Left colon (tissue), 2 donors: ENCODE results near the gene COL13A1. TPM values are rescaled to one million over a fixed set of nuclear protein-coding genes. Genes with fewer than 3 reads are reported as not detected.
A peak's percentile ranks its signal among the peaks of the same experiment; 100 is the strongest.

Experiments
- ATAC-seq: fragments of 200-7000 bp; cut with Tn5 transposase; one replicate; pipeline ENCODE4 v1.9.1; 2020; ENCODE audit warnings: mild to moderate bottlenecking, moderate library complexity
- DNase-seq, 2 donors: peaks; one replicate each; pipeline ENCODE4 v3.0.0-alpha.2; 2020
- intact Hi-C, 2 donors: fragments of 100-400 bp; cut with DNase I in 1 of 2; cut with micrococcal nuclease in 1 of 2; formaldehyde crosslinking; loops; one replicate each; pipeline versions ENCODE4 v1.11.2 to v1.14.0; 2022; cut with DNase I, micrococcal nuclease
- total RNA-seq, 2 donors: library from RNA; stranded (reverse); fragmentation: NEBNext Ultra II Directional; extraction: Animal tissue kit (Norgen Biotek cat#: 25700); gene quantifications; one replicate each; pipeline ENCODE4 v1.2.1, GENCODE V29; 2021
- donor health status: DM: no; HTN: no; CAD: no.
- donor health status: DM: yes; HTN: yes; CAD: no.

The COL13A1 gene
- total RNA-seq, 2 donors from 2014 or later: 0.70 to 1.4 TPM

DNA sequence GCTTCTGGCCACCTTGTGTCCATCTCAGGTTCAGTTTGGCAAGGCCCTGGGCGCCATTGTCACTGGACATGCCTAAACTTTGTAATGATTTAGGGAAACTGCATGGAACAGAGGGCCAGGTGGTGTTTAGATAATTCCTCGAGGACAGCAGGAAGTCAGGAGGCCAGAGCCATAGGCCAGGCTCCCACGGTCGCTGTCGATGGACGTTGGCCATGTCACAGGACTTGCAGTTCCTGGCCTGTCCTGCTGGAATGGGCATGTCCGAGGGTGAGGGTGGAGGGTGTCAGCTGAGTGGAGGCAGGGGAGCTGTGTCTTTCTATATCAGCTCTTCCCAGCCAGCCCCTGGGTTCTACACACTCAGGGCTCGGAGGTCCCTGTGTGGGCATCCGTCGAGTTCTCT, 143.1 kb downstream of the COL13A1 start:
- ATAC-seq: no peak
- no peak for DNase-seq
- intact Hi-C loops: no loop called here

DNA sequence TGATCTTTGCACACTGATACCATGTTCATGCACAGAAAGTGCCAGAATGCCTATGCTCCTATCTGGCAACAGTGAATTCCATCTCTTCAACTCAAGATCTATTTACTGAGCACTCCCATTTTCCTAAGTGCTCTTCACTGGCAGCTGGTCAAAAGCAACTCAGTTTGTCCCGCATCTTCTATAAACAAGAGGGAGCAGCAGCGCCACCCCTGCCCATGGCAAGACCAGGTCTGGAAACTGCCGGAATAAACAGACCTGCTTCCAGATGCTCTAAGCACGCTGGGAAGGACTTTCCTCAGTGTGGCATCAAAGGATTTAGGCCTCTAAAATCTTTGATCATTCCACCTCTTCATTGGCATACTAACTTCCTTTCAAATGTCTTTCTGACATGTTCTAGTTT, 146.6 kb downstream of the COL13A1 start:
- ATAC-seq (no peak), DNase-seq (no peak)
- intact Hi-C loops: no loop called here

DNA sequence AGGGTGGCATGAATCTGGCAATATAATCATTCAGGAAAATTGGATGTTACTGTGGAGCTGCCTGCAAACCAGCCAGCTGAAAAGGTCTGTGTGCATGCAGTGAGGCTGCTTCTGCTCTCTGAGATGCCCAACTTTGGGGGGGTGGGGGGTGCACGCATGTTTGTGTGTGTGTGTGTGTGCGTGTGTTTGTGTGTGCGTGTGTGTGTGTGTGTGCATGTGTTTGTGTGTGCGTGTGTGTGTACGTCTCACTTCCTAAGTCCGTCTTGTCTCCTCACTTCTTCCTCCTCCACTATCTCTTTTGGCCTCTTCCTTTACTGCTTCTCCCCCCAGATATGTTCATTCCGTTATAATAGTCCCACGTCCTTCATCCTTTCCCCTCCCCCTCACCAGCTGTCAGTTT, 148.1 kb downstream of the COL13A1 start:
- intact Hi-C loops: no loop called here
- DNase-seq (no peak), ATAC-seq (no peak)

DNA sequence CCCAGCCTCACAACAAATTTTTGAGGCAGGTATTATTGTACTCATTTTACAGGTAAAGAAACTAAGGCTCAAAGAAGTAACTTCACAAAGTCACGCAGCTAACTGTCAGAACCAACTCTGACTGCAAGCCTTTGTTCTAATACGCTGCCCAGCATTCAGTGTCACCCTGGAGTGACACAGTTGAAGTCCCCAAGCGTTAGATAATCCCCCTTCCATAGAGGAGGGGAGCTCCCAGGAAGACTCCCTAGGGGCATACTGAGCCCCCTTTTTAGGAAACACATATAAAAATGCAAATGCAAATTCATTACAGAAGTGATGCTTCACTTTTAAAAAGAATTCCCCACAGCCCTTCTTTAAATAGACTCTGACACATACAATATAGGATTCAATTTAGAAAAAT, 150.0 kb downstream of the COL13A1 start:
- DNase-seq: no peak
- intact Hi-C loops: no loop called here
- no peak for ATAC-seq

DNA sequence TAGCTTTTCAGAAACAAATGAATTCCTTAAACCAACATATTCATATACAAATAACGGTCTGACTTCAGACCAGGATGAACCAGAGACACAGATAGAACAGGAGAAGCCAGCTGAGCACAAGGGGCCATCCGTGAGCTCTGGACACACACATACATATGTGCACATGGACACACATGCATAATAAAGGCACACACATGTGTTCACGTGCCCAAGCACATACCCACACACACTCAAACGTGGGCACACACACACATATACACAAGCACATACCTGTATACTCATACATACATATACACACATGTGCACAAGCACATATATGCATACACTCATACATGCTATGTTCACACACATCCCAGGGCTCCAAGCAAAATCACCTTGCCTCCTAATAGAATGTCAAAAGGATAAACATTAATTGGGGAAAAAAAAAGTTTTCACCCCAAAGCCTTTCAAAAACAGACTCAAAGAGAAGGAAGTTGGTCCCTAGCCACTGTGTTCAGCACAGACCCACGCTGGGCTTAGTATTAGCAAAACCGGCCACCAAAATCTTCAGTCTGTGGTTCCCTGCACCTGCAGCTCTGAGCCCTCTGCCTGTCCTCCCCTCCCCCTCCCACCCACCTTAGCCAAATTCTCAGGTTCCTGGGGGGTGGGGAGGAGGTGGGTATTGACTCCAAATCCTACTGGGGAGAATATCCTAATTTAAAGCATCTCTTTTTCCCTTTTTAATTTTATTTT, 150.5 kb downstream of the COL13A1 start:
- intact Hi-C loops: no loop called here
- no peak for DNase-seq
- ATAC-seq: no peak

DNA sequence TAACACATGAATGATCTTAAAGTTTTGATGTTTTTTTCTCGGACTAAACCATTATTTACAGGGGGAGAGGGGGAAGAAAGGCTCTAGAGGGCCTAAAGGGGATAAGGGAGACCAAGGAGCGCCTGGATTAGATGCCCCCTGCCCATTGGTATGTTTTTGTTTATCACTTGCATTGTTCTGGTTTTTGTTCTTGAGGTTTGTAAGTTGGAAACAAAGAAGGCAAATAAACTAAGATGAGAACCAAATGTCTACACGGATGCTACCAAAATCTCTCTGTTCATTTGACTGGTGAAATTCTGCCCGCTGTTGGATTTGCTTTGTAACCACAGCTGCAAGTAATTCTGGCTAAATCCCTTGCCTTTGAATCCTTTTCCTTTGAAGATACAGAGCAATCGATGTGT, 151.1 kb downstream of the COL13A1 start:
- DNase-seq (no peak), ATAC-seq (no peak)
- intact Hi-C loops: no loop called here

DNA sequence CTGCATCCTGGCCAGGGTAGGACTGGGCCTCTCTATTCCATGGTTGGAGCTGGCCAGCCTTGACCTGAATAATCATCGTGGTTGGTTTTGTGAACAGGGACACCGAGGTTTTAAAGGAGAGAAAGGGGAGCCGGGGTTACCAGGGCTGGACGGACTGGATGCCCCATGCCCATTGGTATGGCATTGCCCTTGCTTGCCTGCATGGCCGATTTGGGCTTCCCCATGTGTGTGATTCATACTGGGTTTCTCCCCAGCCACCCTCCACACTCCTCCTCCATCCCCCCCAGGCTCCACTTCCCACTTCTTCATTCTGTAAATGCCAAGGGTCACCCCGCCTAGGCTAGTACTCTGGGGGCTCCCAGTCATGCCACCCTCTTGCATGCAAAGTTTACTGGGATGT, 152.1 kb downstream of the COL13A1 start:
- no peak for DNase-seq
- no peak for ATAC-seq
- intact Hi-C loops: no loop called here

DNA sequence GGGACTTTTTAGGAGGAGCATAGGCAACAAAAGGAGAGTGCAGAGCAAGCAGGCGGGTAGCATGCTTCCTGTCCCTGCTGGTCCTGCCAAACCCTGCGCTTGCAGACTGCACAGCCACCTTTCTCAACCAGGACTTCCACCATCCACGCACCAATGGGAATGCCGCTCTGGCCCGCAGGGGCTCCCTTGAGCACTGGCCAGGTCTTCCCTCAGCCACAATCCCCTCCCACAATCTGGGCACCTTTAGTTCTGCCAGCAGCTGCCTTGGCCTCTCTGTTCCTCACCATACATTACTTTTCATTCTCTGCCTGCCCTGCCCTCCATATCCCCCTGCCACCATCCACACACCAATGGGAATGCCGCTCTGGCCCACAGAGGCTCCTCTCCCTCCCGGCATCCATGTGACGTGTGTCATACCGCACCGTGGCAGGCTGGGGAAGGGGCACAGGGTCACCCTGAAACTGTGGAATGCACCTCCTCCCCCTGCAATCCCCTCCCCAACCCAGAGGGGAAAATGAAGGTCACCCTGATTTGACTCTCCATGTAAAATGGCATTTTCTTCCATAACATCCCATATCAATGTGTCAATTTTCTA, 153.6 kb downstream of the COL13A1 start:
- DNase-seq (no peak), ATAC-seq (no peak)
- intact Hi-C loops: no loop called here

DNA sequence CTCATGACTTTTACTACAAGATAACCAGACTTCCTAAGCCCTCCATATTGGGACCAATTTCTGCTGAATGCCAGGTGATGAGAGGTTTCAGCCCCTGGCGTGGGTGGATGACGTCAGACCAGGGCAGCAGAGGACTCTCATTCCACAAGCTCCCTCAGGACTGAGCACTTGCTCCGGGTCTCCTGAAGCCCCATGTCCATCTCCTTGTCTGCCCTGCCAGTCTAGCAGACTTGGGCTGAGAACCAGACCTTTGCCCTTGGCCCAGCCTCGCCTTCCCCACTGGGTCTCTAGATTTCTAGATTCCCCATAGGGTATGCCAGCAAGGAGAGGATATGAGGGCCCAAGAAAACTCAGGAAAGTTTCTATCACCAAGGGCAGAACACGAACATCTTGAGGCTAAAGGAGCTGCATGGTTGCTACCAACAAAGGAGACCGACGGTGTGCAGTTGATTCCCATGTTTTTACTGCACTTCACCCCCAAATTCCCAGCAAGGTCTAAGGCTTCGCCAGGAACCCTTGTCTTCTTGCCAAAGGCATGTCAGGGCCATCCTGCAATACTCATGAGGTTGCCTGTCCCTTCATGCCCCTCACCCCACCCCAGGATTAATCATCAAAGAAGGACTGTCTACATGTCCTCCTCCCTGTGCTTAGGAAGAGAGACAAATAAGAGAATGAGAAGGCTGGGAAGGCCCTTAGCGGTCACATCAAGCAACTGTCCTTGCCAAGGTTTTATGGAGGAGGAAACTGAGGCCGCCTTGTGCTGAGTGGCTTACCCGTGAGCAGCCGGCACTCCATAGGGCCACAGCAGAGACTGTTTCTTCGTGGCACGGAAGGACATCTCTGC, 154.4 kb downstream of the COL13A1 start:
- no peak for DNase-seq
- intact Hi-C loops: no loop called here
- ATAC-seq: no peak

DNA sequence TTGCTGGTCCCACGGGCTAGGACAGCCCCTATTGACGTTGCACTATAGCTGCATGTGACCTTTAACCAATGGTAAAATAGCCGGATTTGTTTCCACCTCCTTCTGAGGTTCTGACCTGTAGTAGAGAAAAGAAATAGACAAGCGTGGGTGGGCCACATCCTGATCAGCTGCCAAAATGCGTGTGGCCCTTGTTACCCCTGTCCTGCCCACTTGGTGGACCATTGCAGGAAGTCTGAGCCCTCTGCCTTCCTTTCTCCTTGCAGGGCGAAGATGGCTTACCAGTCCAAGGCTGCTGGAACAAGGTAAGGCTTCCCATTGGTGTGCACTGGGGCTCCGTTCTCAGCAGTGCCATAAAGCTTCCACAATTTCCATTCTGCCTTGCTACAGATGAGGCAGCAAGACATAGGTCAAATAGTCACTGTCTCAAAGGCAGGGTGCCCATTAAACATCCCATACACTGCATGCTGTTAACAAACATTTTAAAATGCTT, 155.1 kb downstream of the COL13A1 start:
- ATAC-seq: no peak
- intact Hi-C loops: no loop called here
- DNase-seq: no peak

DNA sequence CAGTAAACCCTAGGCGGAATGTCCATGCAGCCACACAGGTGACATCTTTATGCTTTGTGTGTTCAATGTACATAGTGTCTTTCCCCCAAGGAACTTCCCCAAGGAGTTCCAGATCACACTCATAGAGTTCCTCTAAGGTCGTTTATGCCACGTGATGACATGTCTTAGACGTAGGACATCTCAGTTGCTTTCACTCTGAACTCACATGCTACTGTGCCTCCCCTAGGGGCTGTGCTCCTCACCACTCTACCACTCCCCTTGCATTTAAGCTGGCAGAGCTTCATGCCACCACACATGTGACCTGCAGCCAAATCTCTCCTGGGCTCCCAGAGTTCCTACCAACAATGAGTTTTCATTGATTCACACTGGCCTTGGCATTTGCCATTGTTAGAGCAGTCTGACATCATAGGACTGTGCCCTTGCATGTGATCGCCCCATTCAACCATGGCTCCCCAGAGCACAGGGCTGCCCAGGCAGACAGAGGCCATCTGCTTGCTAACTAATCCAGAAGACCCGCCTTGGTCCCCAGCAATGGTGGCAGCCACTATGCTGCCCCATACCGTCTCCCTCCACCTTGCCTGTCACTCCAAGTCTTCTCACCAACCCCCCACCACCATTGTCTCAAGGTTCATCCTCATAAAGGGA, 155.7 kb downstream of the COL13A1 start:
- no peak for DNase-seq
- intact Hi-C loops: no loop called here
- no peak for ATAC-seq

DNA sequence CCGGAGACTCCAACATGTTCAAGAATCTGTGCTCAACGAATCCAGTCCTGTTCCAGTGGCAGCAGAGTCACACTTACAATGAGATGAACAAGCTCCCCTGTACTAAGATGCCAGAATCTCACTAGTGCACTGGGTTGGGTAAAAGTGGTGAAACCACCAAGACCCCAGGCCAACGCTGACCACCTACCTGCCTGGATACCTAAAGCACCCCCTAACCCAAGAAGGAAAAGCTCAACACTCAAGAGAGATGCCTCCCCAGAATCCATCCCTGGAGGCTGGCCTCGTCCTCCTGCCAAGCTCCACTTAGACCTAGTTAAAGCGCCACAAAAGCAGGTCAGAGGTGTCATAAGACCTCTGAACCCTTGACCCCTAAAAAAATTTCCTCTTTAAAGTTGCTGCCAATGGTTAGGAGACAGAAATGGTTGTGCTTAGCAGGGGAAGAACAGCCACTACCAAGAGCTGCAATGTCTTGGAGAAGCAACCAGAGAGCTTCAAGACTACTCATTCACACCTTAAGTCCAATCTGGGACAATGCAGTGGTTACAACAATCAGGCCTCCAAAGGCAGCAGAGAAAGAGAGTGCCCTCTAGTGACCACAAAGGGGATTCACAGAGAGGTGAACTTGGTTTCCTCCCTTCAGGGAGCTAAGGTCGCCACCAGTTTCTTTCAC, 156.3 kb downstream of the COL13A1 start:
- ATAC-seq (peak; percentile 84), DNase-seq (no peak)
- intact Hi-C loops: no loop called here

DNA sequence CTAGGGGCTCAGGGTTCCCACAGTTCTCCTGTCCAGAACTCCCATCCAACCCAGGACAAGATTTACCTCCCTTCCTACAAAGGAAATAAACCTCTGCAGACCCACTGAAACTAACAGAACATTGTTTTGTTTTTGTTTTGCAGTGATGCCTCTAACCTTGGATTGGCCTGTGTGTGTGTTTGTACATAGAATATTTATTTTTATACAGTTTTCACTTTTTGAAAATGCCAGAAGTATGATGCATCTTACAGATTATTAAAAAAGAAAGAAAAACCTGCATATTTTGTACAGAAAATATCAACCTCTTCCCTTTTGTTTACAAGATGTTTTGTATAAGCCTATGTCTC, 156.8 kb downstream of the COL13A1 start:
- ATAC-seq (no peak), DNase-seq (no peak)
- intact Hi-C loops: no loop called here

DNA sequence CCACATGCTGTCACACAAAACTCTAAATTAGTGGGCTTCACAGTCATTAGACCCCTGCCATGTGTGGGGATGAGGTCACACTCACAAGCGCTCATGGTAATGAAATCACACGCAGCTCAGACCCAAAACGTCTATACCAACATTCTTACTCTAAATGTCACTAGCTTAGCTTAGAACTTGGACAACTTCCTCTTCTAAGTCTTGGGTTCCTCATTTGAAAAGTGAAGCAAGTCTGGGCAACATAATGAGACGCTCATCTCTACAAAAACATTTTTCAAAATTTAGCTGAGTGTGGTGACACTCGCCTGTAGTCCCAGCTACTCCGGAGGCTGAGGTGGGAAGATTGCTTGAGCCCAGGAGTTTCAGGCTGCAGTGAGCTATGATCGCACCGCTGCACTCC, 158.2 kb downstream of the COL13A1 start:
- intact Hi-C loops: no loop called here
- no peak for ATAC-seq
- no peak for DNase-seq

DNA sequence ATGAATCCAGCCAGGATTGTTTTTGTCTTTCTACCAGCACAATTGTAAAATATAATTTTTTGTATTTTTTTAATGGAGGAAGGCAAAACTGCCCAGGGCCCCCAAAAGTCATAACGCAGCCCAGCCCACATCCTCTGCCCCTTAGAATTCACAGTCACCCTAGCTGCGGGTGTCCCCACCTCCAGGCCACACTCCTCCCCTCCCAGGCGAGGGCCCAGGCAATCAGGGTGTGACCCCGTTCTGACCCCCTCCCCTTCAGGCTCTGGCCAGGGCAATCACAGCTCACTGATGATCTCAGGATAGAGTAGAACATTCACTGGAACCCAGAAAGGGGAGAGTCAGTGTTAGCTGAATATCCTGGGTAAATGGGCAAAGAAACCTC, 158.9 kb downstream of the COL13A1 start:
- intact Hi-C loops: no loop called here
- ATAC-seq (no peak), DNase-seq (no peak)

DNA sequence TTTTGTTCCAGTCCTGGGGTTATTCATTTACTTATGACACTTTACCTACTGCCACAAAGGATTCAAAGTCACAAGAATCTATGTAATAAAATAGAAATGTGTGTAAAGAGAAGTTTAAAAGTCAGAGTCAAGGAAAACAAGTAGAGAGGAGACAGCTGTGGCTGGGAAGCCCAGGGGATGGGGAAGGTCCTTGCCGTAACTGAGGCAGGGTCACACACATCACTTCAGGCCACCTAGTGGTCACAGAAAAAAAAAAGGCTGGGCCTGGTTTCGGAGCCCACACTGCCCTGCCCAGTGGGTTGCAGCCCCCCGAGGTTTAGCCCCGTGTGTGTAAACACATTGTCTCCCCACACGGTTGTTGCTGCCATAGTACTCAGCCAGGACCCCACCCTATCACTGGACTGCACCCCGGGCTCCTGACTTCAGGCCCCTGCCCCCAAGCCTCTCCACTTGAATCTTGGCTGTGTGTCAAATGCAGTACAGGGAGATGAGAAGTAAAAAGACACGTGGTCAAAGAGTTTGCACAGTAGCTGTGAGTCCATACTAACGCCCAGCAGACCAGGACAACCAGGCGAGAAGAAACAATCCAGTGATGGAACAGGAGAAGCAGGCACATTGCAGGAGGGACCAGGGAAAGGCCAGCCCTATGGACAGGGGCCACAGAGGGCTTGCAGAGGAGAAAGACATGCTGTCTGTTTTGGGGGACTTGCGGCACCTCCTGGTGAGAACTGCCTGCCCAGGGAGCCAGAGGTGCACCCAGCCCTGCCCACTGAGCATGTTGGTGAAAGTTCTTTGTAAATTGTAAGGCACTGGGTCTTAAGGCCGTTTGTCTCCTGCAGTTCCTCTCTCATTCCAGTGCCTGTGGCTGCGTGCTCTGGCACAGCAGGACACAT, 159.5 kb downstream of the COL13A1 start:
- DNase-seq: no peak
- peak; percentile 55 for ATAC-seq

DNA sequence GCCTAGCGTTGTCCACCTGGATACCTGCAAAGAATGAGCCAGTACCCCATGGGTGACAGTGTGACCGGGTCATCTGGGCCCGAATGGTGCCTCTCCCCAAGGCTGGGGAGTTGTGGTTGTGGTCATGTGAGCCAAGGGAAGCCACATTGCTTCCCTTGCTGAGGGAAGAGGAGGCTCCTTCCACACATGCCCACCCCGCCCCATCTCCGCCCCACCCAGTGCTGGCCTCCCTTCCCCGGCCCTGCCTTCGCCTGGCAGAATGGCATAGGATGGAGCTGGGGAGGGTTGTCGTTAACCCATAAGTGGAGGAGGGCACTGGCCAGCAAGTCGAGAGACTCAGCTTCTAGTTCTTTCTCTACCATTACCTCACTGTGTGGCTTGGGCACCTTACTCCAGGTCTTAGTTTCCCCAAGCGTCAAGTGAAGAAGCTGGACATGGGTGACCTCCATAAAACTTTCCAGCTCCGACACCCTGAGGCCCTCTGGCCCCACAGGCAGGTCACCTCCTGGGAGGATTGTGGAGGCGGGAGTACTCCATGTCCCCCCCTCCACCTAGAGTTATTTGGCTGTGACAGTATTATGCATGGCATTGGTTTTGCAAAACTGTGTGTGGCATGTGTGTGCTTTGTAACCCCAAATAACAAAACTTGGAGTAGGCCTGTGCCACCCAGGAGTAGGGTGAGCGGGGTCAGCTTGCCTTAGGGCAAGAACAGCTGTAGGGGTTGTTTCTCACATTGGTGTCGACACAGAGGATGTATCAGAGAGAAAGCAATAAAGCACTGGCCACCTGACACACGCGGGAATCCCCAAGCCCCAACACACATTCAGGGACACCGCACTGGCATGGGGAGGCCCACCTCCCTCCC, 160.4 kb downstream of the COL13A1 start:
- ATAC-seq: no peak
- intact Hi-C loops: no loop called here
- no peak for DNase-seq

More for the DNA sequence above, 159.5 kb downstream of the COL13A1 start:
- intact Hi-C loops: no loop called here
